ENCODE measurements around the gene RPS15.

GRCh38 chr19:1451916-1452801 lies 14.0 kb downstream of the RPS15 start:
- TF ChIP-seq CTCF (IDR thresholded peaks at IDR 0.05) (no peak), POLR2A (IDR thresholded peaks at IDR 0.05) (no peak), EP300 (IDR thresholded peaks at IDR 0.05) (no peak)

All from upper lobe of left lung (tissue), 4 donors.